Thymus (tissue), 11 donors: ENCODE data around the gene NET1. TPM values are rescaled to one million over a fixed set of nuclear protein-coding genes. Genes with fewer than 3 reads are reported as not detected.

Source experiments
- DNase-seq, 9 donors: peaks; one replicate each; pipeline ENCODE4 v3.0.0-alpha.2; 2013; ENCODE audit warnings: low spot score in 9 of 9, low read depth in 6 of 9, missing footprints in 1 of 9
- H3K27ac ChIP-seq, 2 donors: one replicate each; pipeline ENCODE4 v1.5.1; 2013; ENCODE audit warnings: control low read depth in 1 of 2, low read depth in 1 of 2, low read length in 1 of 2, mild to moderate bottlenecking in 1 of 2, moderate library complexity in 1 of 2
- H3K27me3 ChIP-seq, 2 donors: one replicate each; pipeline ENCODE4 v1.5.1; 2013; ENCODE audit warnings: low read length in 1 of 2; ENCODE audit not compliant: control insufficient read depth in 2 of 2, insufficient read depth in 1 of 2
- H3K36me3 ChIP-seq, 2 donors: one replicate each; pipeline ENCODE4 v1.5.1; 2013; ENCODE audit warnings: low read length in 1 of 2, mild to moderate bottlenecking in 1 of 2, moderate library complexity in 1 of 2; ENCODE audit not compliant: control insufficient read depth in 2 of 2, insufficient read depth in 2 of 2
- H3K4me1 ChIP-seq, 2 donors: one replicate each; pipeline ENCODE4 v1.5.1; 2013; ENCODE audit warnings: low read length in 2 of 2; ENCODE audit not compliant: control insufficient read depth in 2 of 2, insufficient read depth in 2 of 2
- H3K4me3 ChIP-seq, 2 donors: one replicate each; pipeline ENCODE4 v1.5.1; 2013; ENCODE audit warnings: low read length in 2 of 2, control low read depth in 1 of 2, mild to moderate bottlenecking in 1 of 2
- H3K9me3 ChIP-seq, 2 donors: one replicate each; pipeline ENCODE4 v1.5.1; 2013; ENCODE audit warnings: low read length in 1 of 2, mild to moderate bottlenecking in 1 of 2; ENCODE audit not compliant: control insufficient read depth in 2 of 2, insufficient read depth in 1 of 2
- WGBS: extraction: QIAGEN DNeasy Blood & Tissue Kit; methylation state at CpG from one replicate; pipeline ENCODE4 v1.1.7; 2013; 5-methylcytosine and 5-hydroxymethylcytosine counted together
- polyA plus RNA-seq: library from polyadenylated mRNA; stranded (reverse); fragments of 200-250 nt; gene quantifications from one replicate; pipeline ENCODE4 v1.2.3, GENCODE V29; 2013
- total RNA-seq: library from RNA; stranded (reverse); fragments of 120-200 nt; gene quantifications from one replicate; pipeline ENCODE4 v1.2.4, GENCODE V29; 2013
- donor health status: healthy.

Gene NET1
- total and polyA plus RNA-seq, 2 donors = 58.2 to 63.6 TPM

DNA sequence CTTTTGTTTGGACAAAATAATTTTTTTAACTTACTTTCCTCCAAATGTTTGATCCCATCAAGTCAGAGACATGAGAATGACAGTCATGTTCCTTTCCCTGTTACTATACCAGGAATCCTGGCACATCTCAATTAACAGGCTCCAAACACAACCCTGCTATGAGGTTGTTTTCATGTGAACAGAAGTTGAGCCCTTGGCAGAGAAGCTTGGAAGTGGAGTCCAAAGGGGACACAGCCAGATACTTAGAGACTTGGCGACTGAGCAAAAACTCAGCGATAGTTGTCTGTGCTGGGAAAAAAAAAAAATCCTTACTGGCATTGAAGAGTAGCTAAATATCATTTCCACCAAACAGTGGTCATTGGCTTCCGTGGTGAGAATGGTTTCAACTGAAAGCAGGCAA is 20.6 kb upstream of the NET1 start:
- Histone ChIP-seq H3K4me3 (no peak overlapping the region), H3K27me3 (no peaks in the 10 kb centered on the region), H3K9me3 (peaks cover 0 to 4% of the 10 kb centered on the region in 2 donors), H3K27ac (no peak overlapping the region), H3K4me1 (no peaks in the 10 kb centered on the region), H3K36me3 (no peaks in the 10 kb centered on the region)
- no peak for DNase-seq
- 98% methylated on average over 3 of the region's 3 CpGs for WGBS

DNA sequence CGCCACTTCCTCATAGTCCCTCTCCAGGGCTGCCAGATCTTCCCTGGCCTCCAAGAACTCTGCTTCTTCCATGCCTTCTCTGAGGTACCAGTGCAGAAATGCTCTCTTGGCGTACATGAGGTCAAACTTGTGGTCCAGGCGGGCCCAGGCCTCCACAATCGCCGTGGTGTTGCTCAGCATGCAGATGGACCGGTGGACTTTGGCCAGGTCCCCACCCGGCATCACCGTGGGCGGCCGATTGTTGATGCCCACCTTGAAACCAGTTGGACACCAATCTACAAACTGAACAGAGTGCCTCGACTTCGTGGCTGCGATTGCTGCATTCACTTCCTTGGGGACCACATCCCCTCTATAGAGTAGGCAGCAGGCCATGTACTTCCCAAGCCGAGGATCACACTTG is 18.8 kb upstream of the NET1 start:
- peaks cover 0 to 4% of the 10 kb centered on the region in 2 donors for H3K9me3 ChIP-seq
- DNase-seq = no peak
- 97% methylated on average over 14 of the region's 14 CpGs for WGBS

DNA sequence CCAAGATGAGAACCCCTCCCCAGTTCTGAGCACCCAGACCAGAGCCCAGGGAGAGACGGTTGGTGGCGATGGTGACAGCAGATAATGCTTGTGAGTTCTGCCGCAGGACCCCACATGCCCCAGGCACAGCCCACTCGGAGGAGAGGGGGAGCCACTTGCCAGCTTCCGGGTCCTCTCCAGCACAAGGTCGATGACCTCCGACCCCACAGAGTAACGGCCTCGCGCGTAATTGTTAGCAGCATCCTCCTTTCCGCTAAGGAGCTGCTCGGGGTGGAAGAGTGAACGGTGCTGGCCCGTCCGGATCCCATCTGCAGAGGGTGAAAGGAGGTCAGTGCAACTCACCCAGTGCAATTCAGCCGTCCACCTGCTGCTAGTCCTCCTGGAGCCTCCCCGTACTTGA is 17.2 kb upstream of the NET1 start:
- Histone ChIP-seq H3K9me3 (peaks cover 0 to 4% of the 10 kb centered on the region in 2 donors), H3K27me3 (no peaks in the 10 kb centered on the region), H3K4me1 (no peaks in the 10 kb centered on the region), H3K27ac (no peak overlapping the region), H3K4me3 (no peak overlapping the region), H3K36me3 (no peaks in the 10 kb centered on the region)
- WGBS = 97% methylated on average over 18 of the region's 18 CpGs
- DNase-seq = no peak

More for the DNA sequence above, 18.8 kb upstream of the NET1 start:
- Histone ChIP-seq H3K36me3 (no peaks in the 10 kb centered on the region), H3K4me3 (no peak overlapping the region), H3K4me1 (no peaks in the 10 kb centered on the region), H3K27ac (no peak overlapping the region), H3K27me3 (no peaks in the 10 kb centered on the region)

DNA sequence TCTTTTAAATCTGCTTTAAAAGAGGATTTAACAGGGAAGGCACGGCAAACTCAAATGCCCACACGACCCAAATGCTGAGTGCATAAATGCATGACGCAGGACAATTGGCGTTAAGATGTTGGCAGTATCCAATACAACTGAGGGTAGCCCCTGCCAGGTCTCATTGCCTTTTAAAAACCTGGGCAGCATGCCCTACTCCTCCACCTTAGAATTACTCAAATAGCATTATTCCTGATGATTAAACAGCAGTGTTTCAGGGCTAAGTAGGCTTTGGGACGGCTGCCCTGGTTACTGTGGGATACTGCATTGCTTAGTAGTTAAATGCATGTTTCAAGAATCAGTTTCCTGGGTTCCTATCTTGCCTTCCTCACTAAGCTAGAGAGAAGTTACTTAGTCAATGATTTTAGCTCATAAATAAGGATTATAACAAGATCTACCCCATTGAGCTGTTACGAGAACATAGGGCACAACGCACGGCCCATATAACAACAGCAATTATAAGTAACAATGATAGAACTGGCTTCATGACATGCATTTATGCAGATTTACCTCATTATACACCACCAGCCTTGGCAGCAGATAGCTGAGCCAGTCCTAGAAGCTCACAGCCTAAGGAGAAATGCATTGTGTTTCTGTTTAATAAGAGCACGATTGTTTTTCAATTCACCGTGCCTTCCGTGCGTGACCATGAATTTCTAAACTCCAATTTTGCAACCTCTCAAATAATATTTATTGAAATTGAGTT is 15.6 kb upstream of the NET1 start:
- Histone ChIP-seq H3K27ac (no peak overlapping the region), H3K36me3 (no peaks in the 10 kb centered on the region), H3K4me1 (no peaks in the 10 kb centered on the region), H3K9me3 (peaks cover 0 to 4% of the 10 kb centered on the region in 2 donors), H3K27me3 (no peaks in the 10 kb centered on the region), H3K4me3 (no peak overlapping the region)
- 98% methylated on average over 12 of the region's 12 CpGs for WGBS
- DNase-seq = no peak

DNA sequence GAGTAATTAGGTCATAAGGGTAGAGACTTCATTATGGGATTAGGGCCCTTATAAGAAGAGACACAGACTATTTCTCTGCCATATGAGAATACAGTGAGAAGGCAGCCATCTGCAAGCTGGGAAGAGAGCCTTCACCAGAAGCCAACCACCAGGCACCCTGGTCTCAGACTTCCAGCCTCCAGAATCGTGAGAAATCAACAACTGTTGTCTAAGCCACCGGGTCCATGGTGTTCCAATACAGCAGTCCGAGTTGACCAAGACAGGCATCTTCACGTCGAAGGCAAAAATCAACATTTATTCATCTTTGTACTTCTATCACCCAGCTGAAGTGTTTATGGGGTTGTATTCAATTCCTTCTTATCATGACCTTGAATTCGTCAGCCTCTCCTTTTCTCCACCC is 13.0 kb upstream of the NET1 start:
- H3K36me3 ChIP-seq = no peaks in the 10 kb centered on the region
- no peaks in the 10 kb centered on the region for H3K9me3 ChIP-seq
- H3K4me1 ChIP-seq = no peaks in the 10 kb centered on the region
- no peak overlapping the region for H3K4me3 ChIP-seq
- WGBS = 80% methylated on average over 6 of the region's 6 CpGs
- no peak overlapping the region for H3K27ac ChIP-seq
- H3K27me3 ChIP-seq = no peaks in the 10 kb centered on the region
- DNase-seq = no peak

DNA sequence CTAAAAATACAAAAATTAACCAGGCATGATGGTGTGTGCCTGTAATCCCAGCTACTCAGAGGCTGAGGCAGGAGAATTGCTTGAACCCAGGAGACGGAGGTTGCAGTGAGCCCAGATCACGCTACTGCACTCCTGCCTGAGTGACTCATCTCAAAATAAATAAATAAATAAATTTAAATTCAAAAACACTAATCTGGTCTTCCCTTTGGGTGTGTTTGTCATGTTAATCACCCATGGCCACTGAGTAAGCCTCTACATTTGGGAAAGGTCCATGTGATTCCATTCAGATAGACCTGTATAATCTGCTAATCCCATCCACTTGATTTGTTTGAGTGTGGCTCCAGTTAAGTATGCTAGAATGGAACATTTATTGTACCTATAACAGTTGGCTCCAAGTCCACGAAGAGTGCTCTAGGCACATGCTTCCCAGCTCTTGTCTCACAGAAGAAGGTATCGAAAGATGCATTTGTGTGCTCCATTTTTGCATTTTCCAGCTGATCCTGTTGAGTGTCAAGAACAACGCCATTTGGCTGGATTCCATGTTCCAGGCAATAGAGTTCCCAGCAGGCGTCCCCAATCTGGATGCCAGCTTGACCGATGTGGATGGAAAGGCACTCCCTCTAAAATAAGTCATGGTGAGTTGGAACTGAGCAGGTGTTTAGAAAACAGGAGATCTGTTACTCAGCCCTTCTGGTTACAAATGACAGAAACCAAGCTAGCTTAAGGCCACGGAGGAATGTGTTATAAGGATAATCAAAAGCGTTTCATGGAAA is 11.7 kb upstream of the NET1 start:
- WGBS = 96% methylated on average over 9 of the region's 9 CpGs
- Histone ChIP-seq H3K4me1 (no peaks in the 10 kb centered on the region), H3K27ac (no peak overlapping the region), H3K36me3 (no peaks in the 10 kb centered on the region), H3K9me3 (no peaks in the 10 kb centered on the region), H3K4me3 (no peak overlapping the region), H3K27me3 (no peaks in the 10 kb centered on the region)
- DNase-seq = no peak

DNA sequence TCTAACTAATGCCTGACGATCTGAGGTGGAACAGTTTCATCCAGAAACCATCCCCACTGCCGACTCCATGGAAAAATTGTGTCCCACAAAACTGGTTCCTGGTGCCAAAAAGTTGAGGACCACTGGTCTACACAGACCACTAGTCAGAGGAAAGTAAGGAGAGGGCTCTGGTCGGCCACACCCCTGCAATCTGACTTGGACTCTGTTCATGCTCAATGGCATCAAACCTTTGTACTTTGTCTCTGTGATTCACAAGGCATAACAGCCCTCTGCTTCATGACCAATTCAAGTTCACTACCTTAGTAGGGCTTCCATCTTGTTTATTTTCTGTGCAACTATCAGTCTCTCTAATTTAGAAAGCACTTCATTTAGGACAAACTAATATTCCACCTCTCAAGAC is 9.6 kb upstream of the NET1 start:
- no peak overlapping the region for H3K27ac ChIP-seq
- no peaks in the 10 kb centered on the region for H3K4me1 ChIP-seq
- H3K36me3 ChIP-seq = no peaks in the 10 kb centered on the region
- H3K27me3 ChIP-seq = no peaks in the 10 kb centered on the region
- H3K9me3 ChIP-seq = no peaks in the 10 kb centered on the region
- DNase-seq = no peak
- no peak overlapping the region for H3K4me3 ChIP-seq
- 98% methylated on average over 3 of the region's 3 CpGs for WGBS

DNA sequence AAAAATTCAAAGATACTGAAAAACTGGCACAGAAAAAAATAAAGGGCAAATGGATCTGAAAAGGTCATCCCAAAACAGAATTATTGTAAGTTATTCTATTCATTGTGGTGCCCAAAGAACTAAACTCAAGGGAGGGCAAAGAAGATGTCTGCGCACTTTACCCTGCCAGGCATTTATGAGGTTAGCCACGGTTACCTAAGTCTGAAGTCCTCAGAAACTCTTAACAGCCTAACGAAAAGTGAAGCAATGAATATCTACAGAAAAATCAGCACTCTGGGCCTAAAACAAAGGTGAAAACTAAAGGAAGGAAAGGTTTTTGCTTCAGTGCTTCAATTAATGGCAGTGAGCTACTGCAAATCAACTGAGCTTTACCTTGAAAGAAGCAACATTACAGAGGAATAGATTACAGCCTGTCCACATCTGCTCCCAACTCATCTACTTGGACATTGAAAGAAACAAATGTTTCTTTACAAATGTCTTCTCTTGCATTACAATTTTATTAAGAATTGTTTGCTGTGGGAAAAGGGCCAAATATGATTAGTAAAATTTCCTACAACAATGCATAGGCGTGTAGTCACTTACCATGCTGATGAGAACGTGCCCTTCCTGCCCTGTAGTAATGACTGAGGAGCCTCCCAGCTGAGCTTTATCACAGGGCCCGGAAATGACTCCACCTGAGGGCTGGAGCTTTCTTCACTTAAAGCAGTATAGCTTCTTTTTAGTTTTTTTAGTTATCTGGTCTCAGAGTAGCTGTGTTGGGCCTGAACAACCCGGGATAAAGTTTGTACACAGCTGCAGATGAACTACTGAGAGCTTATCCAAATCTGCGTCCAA is 7.9 kb upstream of the NET1 start, which contains the start of gene TUBAL3:
Gene TUBAL3, minus strand, starts transcription at position 621 of the 834 bp plus-strand sequence. Its CDS starts 36 bp downstream, at position 585.
- Histone ChIP-seq H3K9me3 (no peaks in the 10 kb centered on the region), H3K4me1 (no peaks in the 10 kb centered on the region), H3K27me3 (no peaks in the 10 kb centered on the region), H3K4me3 (no peak within 1 kb of the TSS), H3K27ac (no peak within 1 kb of the TSS), H3K36me3 (no peaks in the 10 kb centered on the region)
- WGBS = 82% methylated on average over 8 of the region's 8 CpGs
- DNase-seq = no peak

DNA sequence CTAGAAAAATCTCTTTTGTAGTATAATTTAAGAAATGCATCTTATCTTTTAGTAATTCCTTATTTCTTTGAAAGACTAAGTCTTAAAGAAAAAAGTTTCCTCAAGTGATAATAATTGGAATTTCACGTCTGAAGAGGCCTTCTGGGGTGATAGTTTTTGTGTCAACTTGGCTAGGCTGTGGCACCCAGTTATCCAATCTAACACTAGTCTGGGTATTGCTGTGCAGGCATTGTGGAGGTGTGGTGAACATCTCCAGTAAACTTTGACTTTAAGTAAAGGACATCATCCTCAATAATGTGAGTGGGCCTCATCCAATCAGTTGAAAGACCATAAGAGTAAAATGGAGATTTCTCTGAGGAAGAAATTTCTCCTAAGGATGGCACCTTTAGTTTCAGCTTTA is 5.4 kb upstream of the NET1 start:
- Histone ChIP-seq H3K27ac (no peak overlapping the region), H3K4me3 (no peak overlapping the region), H3K4me1 (no peaks in the 10 kb centered on the region), H3K9me3 (no peaks in the 10 kb centered on the region), H3K36me3 (no peaks in the 10 kb centered on the region), H3K27me3 (no peaks in the 10 kb centered on the region)
- no peak for DNase-seq
- 94% methylated on average over 1 of the region's 1 CpG for WGBS
